ENCODE measurements around the gene LMTK3. TPM values are rescaled to one million over a fixed set of nuclear protein-coding genes. Genes with fewer than 3 reads are reported as not detected.

The LMTK3 gene
- total RNA-seq, 1 donor from 2014 or later = 0.02 TPM

DNA sequence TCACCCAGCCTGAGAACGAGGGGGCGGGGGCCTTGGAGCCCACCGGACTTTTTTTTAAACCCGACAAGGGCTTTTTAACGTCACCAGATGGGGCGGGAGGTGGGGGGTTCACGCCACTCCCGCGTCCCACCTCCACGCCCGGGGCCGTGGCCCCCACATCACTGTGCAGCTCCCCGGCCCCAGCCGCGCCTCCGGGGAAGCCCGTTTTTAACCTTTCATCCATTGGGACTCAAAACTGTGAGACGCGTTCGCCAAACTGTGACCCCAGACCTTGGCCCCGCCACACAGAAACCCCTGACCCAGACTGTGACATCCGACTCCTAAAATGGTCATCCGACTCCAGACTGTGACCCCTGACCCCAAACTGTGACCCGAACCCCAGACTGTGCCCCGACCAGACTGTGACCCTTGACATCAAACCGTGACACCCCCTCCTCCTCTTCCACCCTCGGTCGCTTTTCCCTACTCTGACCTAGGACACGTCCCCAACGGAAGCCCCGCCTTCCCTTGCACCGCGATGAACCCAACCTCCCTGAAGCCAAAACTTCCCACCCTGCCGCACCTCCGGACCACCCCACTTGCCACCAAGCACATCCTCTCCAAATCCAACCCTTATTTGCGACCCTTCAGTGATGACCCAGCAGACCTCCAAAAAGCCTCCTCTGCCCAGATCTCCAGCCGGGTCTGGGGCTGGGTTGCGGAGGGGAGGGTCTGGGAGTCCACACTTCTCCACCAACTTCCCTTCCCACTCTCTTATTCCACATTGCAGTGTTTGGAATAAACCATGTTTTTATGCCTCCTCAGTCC is 67.3 kb downstream of the LMTK3 start:
- peaks cover 18% of the 10 kb centered on the region for H3K79me2 ChIP-seq (ENCODE audit: low read depth)
- peaks cover 5% of the 10 kb centered on the region for H3K36me3 ChIP-seq
- DNase-seq (ENCODE audit: low spot score) = no peak
- peak overlapping the region; percentile 89 for H3K4me3 ChIP-seq
- H3K4me1 ChIP-seq = peaks cover 11% of the 10 kb centered on the region
- H3K27me3 ChIP-seq = peaks cover 37% of the 10 kb centered on the region
- Mint-ChIP-seq H3K4me1 (peaks cover 15% of the 10 kb centered on the region), H3K36me3 (peaks cover 14% of the 10 kb centered on the region), H3K4me3 (peak overlapping the region; percentile 90), H3K27me3 (ENCODE audit: insufficient read depth, low read depth) (peaks cover 2% of the 10 kb centered on the region), H3K9me3 (peaks cover 6% of the 10 kb centered on the region), H3K27ac (peak overlapping the region; percentile 98)
- H3F3A ChIP-seq (ENCODE audit: low read depth) = peaks cover 22% of the 10 kb centered on the region
- H3K9ac ChIP-seq = no peak overlapping the region
- no peaks in the 10 kb centered on the region for H4K20me1 ChIP-seq (ENCODE audit: low read depth)
- no peaks in the 10 kb centered on the region for H3K9me3 ChIP-seq (ENCODE audit: low read depth)
- H3K27ac ChIP-seq = no peak overlapping the region
- H3K4me2 ChIP-seq = peak overlapping the region; percentile 98
- TF ChIP-seq, protein P1, sequence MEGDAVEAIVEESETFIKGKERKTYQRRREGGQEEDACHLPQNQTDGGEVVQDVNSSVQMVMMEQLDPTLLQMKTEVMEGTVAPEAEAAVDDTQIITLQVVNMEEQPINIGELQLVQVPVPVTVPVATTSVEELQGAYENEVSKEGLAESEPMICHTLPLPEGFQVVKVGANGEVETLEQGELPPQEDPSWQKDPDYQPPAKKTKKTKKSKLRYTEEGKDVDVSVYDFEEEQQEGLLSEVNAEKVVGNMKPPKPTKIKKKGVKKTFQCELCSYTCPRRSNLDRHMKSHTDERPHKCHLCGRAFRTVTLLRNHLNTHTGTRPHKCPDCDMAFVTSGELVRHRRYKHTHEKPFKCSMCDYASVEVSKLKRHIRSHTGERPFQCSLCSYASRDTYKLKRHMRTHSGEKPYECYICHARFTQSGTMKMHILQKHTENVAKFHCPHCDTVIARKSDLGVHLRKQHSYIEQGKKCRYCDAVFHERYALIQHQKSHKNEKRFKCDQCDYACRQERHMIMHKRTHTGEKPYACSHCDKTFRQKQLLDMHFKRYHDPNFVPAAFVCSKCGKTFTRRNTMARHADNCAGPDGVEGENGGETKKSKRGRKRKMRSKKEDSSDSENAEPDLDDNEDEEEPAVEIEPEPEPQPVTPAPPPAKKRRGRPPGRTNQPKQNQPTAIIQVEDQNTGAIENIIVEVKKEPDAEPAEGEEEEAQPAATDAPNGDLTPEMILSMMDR (IDR thresholded peaks at IDR 0.05) = no peak
- TF ChIP-seq EZH2 (IDR thresholded peaks at IDR 0.05) (peak; percentile 69), EZH2phosphoT487 (IDR thresholded peaks at IDR 0.05) (peak; percentile 25)
- peak overlapping the region; percentile 94 for H2AFZ ChIP-seq (replicated peaks)

DNA sequence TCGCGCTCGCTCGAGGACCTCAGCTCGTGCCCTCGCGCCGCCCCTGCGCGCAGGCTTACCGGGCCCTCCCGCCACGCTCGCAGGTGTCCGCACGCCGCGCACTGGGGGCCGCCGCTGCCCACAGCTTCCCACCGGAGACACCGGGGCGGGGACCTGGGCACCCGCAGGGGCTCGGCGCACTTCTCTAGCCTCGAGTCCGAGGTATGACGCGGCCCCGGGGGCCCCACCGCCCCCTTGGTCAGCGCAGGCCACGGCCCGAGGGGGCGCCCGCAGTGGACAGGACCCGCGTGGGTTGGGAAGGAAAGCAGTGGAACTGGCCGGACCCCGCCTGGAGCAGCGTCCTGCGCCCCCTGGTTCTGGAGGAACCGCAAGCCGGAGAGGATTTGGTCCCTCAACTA is 67.9 kb downstream of the LMTK3 start:
- Mint-ChIP-seq H3K36me3 (peaks cover 14% of the 10 kb centered on the region), H3K4me1 (peaks cover 15% of the 10 kb centered on the region), H3K4me3 (no peak overlapping the region)

GRCh38 chr19:48443256-48443655 is 68.4 kb downstream of the LMTK3 start:
- H2AFZ ChIP-seq (replicated peaks) = no peak overlapping the region
- H3K4me2 ChIP-seq = no peak overlapping the region
- no peaks in the 10 kb centered on the region for H4K20me1 ChIP-seq (ENCODE audit: low read depth)
- Mint-ChIP-seq H3K27me3 (ENCODE audit: insufficient read depth, low read depth) (peaks cover 2% of the 10 kb centered on the region), H3K4me3 (no peak overlapping the region), H3K9me3 (peaks cover 6% of the 10 kb centered on the region), H3K4me1 (peaks cover 15% of the 10 kb centered on the region), H3K36me3 (peaks cover 10% of the 10 kb centered on the region), H3K27ac (no peak overlapping the region)
- peaks cover 22% of the 10 kb centered on the region for H3F3A ChIP-seq (ENCODE audit: low read depth)
- peak; percentile 26 for DNase-seq (ENCODE audit: low spot score)
- peaks cover 18% of the 10 kb centered on the region for H3K79me2 ChIP-seq (ENCODE audit: low read depth)
- no peak overlapping the region for H3K9ac ChIP-seq
- no peaks in the 10 kb centered on the region for H3K9me3 ChIP-seq (ENCODE audit: low read depth)
- H3K4me3 ChIP-seq = no peak overlapping the region
- H3K36me3 ChIP-seq = peaks cover 5% of the 10 kb centered on the region
- H3K27me3 ChIP-seq = peaks cover 37% of the 10 kb centered on the region
- TF ChIP-seq EZH2 (IDR thresholded peaks at IDR 0.05) = peak; percentile 11
- TF ChIP-seq, protein P1 (IDR thresholded peaks at IDR 0.05) = no peak
- peaks cover 11% of the 10 kb centered on the region for H3K4me1 ChIP-seq
- no peak overlapping the region for H3K27ac ChIP-seq

More for the DNA sequence above, 67.9 kb downstream of the LMTK3 start:
- Histone ChIP-seq H3F3A (ENCODE audit: low read depth) (peaks cover 22% of the 10 kb centered on the region), H3K27me3 (peaks cover 37% of the 10 kb centered on the region), H3K4me2 (peak overlapping the region; percentile 98), H3K9ac (no peak overlapping the region), H4K20me1 (ENCODE audit: low read depth) (no peaks in the 10 kb centered on the region), H3K79me2 (ENCODE audit: low read depth) (peaks cover 18% of the 10 kb centered on the region), H2AFZ (replicated peaks) (no peak overlapping the region), H3K36me3 (peaks cover 5% of the 10 kb centered on the region), H3K27ac (no peak overlapping the region), H3K9me3 (ENCODE audit: low read depth) (no peaks in the 10 kb centered on the region), H3K4me3 (peak overlapping the region; percentile 89), H3K4me1 (peaks cover 11% of the 10 kb centered on the region)
- peaks cover 6% of the 10 kb centered on the region for H3K9me3 Mint-ChIP-seq
- DNase-seq (ENCODE audit: low spot score) = no peak
- TF ChIP-seq EZH2 (IDR thresholded peaks at IDR 0.05) (peak; percentile 87), EZH2phosphoT487 (IDR thresholded peaks at IDR 0.05) (peak; percentile 77)
- TF ChIP-seq, protein P1 (IDR thresholded peaks at IDR 0.05) = no peak
- no peak overlapping the region for H3K27ac Mint-ChIP-seq
- peaks cover 2% of the 10 kb centered on the region for H3K27me3 Mint-ChIP-seq (ENCODE audit: insufficient read depth, low read depth)

Measured in neural progenitor cell (in vitro differentiated cells).